Measurements from ENCODE around the gene SLF2.

Gene SLF2

DNA sequence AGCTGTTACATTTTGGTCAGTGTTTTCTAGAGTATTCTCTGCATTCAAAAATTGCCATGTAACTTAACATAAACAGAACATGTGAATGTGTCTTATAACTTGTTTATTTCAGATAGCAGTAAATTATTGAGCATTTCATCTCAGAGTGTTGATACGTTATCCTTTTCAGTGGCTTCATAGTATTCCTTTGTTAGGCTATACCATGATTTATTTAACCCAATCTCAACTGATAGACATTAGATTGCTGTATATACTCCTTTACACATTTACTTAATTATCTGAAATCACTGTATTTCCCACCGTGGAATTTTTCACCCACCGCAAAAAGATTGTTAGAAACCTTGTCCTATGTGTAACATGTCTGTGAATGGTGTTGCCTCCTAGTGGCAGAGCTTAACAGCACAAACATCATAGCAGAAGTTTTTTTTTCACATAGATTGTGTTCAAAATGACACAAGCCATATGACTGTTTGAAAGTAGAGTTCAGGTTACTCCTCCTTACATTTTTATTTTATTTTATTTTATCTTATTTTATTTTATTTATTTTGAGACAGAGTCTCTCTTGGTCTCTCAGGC lies 21.4 kb downstream of the SLF2 start:
- TF ChIP-seq TAF1 (IDR thresholded peaks at IDR 0.05; ENCODE audit: borderline replicate concordance, insufficient read depth, low read length) (no peak), REST (IDR thresholded peaks at IDR 0.05; ENCODE audit: insufficient read depth in 1 of 2, low read depth in 2 of 2, low read length in 2 of 2) (no peak), FOXP2 (optimal IDR thresholded peaks at IDR 0.05; ENCODE audit: borderline replicate concordance, extremely low read depth, extremely low read length, insufficient read depth) (no peak), SIN3A (IDR thresholded peaks at IDR 0.05; ENCODE audit: borderline replicate concordance, insufficient read depth, low read length) (no peak), POLR2AphosphoS5 (IDR thresholded peaks at IDR 0.05; ENCODE audit: low read depth, low read length) (no peak)

GRCh38 chr10:100939763-100940344 lies 27.1 kb downstream of the SLF2 start:
- TF ChIP-seq REST (IDR thresholded peaks at IDR 0.05; ENCODE audit: insufficient read depth in 1 of 2, low read depth in 2 of 2, low read length in 2 of 2) (no peak), FOXP2 (optimal IDR thresholded peaks at IDR 0.05; ENCODE audit: borderline replicate concordance, extremely low read depth, extremely low read length, insufficient read depth) (no peak), SIN3A (IDR thresholded peaks at IDR 0.05; ENCODE audit: borderline replicate concordance, insufficient read depth, low read length) (no peak), POLR2AphosphoS5 (IDR thresholded peaks at IDR 0.05; ENCODE audit: low read depth, low read length) (no peak), TAF1 (IDR thresholded peaks at IDR 0.05; ENCODE audit: borderline replicate concordance, insufficient read depth, low read length) (no peak)

DNA sequence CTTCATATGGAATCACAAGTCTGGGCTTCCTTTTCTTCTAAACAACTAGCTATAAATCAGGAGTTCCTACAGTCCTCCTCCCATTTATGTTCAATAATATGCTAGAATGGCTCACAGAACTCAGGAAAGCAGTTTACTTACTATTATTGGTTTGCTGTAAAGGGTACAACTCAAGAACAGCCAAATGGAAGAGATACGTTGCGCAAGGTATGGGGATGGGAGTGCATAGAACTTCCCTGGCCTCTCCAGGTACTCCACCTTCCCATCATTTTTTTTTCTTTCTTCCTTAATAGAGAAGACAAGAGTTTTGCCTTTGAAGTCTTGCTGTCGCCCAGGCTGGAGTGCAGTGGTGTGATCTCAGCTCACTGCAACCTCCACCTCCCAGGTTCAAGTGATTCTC lies 29.5 kb downstream of the SLF2 start:
- no peak for TF ChIP-seq TAF1 (IDR thresholded peaks at IDR 0.05; ENCODE audit: borderline replicate concordance, insufficient read depth, low read length)
- no peak for TF ChIP-seq POLR2AphosphoS5 (IDR thresholded peaks at IDR 0.05; ENCODE audit: low read depth, low read length)
- no peak for TF ChIP-seq FOXP2 (optimal IDR thresholded peaks at IDR 0.05; ENCODE audit: borderline replicate concordance, extremely low read depth, extremely low read length, insufficient read depth)
- TF ChIP-seq REST (IDR thresholded peaks at IDR 0.05; ENCODE audit: insufficient read depth in 1 of 2, low read depth in 2 of 2, low read length in 2 of 2) = no peak
- no peak for TF ChIP-seq SIN3A (IDR thresholded peaks at IDR 0.05; ENCODE audit: borderline replicate concordance, insufficient read depth, low read length)

DNA sequence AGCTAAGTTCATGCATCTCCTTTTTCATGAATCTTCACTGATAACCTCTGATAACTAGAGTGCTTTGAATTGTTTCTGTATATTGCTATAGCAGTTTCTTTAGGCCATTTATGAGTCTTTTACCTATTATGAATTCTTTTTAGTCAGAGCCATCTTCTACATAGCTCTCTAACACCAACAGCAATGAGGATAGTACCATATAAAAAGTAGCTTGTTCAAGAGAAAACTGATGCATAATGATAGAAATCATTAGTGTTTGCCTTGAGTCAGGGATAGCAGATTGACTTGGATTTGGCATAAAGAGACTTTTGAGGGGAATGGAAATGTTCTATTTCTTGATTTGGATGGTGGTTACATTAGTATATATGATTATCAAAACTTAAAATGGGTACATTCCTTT lies 30.7 kb downstream of the SLF2 start:
- TF ChIP-seq REST (IDR thresholded peaks at IDR 0.05; ENCODE audit: insufficient read depth in 1 of 2, low read depth in 2 of 2, low read length in 2 of 2) (no peak), POLR2AphosphoS5 (IDR thresholded peaks at IDR 0.05; ENCODE audit: low read depth, low read length) (no peak), FOXP2 (optimal IDR thresholded peaks at IDR 0.05; ENCODE audit: borderline replicate concordance, extremely low read depth, extremely low read length, insufficient read depth) (no peak), SIN3A (IDR thresholded peaks at IDR 0.05; ENCODE audit: borderline replicate concordance, insufficient read depth, low read length) (no peak), TAF1 (IDR thresholded peaks at IDR 0.05; ENCODE audit: borderline replicate concordance, insufficient read depth, low read length) (no peak)
